Breast epithelium (tissue), 4 donors: Measurements from ENCODE around the gene CHERP. TPM values are rescaled to one million over a fixed set of nuclear protein-coding genes. Genes with fewer than 3 reads are reported as not detected.

ENCODE experiments used
- DNase-seq, 2 donors: peaks; one replicate each; pipeline ENCODE4 v3.0.0-alpha.2; 2019; ENCODE audit warnings: low spot score in 2 of 2
- H3K27ac ChIP-seq, 2 donors: fragments of 200-600 bp; sonication (generic) in 1 of 2; one replicate each; pipeline ENCODE4 v1.5.1; 2016 to 2019; ENCODE audit warnings: mild to moderate bottlenecking in 1 of 2
- H3K27me3 ChIP-seq, 2 donors: fragments of 200-600 bp; sonication (generic) in 1 of 2; one replicate each; pipeline versions ENCODE4 v1.5.1 to v1.6.0; 2017 to 2019; ENCODE audit warnings: control low read depth in 1 of 2, mild to moderate bottlenecking in 1 of 2
- H3K36me3 ChIP-seq: fragments of 200-600 bp; one replicate; pipeline ENCODE4 v1.5.1; 2019
- H3K4me1 ChIP-seq, 2 donors: fragments of 200-600 bp; sonication (generic); one replicate each; pipeline ENCODE4 v1.5.1; 2016 to 2019; ENCODE audit warnings: control low read depth in 1 of 2
- H3K4me3 ChIP-seq, 3 donors: fragments of 200-600 bp; sonication (generic); 1 replicate in 2 of 3; 2 replicates in 1 of 3; pipeline ENCODE4 v1.5.1; 2016 to 2019; ENCODE audit warnings: mild to moderate bottlenecking in 3 of 3, moderate library complexity in 2 of 3
- H3K9me3 ChIP-seq, 2 donors: fragments of 200-600 bp; sonication (generic) in 1 of 2; one replicate each; pipeline ENCODE4 v1.5.1; 2016 to 2019; ENCODE audit warnings: control low read depth in 1 of 2
- CTCF ChIP-seq, 3 donors: fragments of 450-650 bp; IDR thresholded peaks; one replicate each; pipeline ENCODE4 v1.5.1; 2016 to 2017; ENCODE audit warnings: antibody characterized with exemption in 3 of 3, mild to moderate bottlenecking in 3 of 3, moderate library complexity in 3 of 3
- POLR2A ChIP-seq: fragments of 450-650 bp; IDR thresholded peaks from one replicate; pipeline ENCODE4 v1.6.1; 2016; ENCODE audit warnings: antibody characterized with exemption, mild to moderate bottlenecking, moderate library complexity
- POLR2AphosphoS5 ChIP-seq, 3 donors: sonication (generic); formaldehyde crosslinking; IDR thresholded peaks; one replicate each; pipeline ENCODE4 v1.6.1; 2017; ENCODE audit warnings: antibody characterized with exemption in 3 of 3
- intact Hi-C: fragments of 100-400 bp; cut with DNase I; formaldehyde crosslinking; loops from one replicate; pipeline ENCODE4 v1.15.1; 2023; ENCODE audit warnings: low total_unique reads
- total RNA-seq, 3 donors: library from RNA; depleted of rRNA; stranded (reverse); fragments of >200 nt; gene quantifications; one replicate each; pipeline ENCODE4 v1.1.0, GENCODE V29; 2016

The CHERP gene
- total RNA-seq, 3 donors from 2014 or later, result 6.7 to 9.2 (median 8.0) TPM

GRCh38 chr19:16585808-16586476 is 43.7 kb upstream of the CHERP start:
- DNase-seq, result no peak
- intact Hi-C loops, result no loop called here
- Histone ChIP-seq H3K27ac (peak overlapping the region; percentile 40 to 65), H3K4me1 (peaks cover 29 to 51% of the 10 kb centered on the region in 2 donors), H3K4me3 (no peak overlapping the region), H3K27me3 (no peaks in the 10 kb centered on the region), H3K9me3 (no peaks in the 10 kb centered on the region), H3K36me3 (no peaks in the 10 kb centered on the region)
- no peak for TF ChIP-seq POLR2AphosphoS5 (IDR thresholded peaks at IDR 0.05)
- TF ChIP-seq POLR2A, result no peak
- TF ChIP-seq CTCF (IDR thresholded peaks at IDR 0.05), result no peak

GRCh38 chr19:16585094-16585801 is 43.0 kb upstream of the CHERP start:
- Histone ChIP-seq H3K4me1 (peaks cover 29 to 49% of the 10 kb centered on the region in 2 donors), H3K4me3 (peak overlapping the region in 1 of 3 donors; percentile 22), H3K36me3 (no peaks in the 10 kb centered on the region), H3K27me3 (no peaks in the 10 kb centered on the region), H3K9me3 (no peaks in the 10 kb centered on the region), H3K27ac (peak overlapping the region; percentile 65 to 75)
- no peak for TF ChIP-seq CTCF (IDR thresholded peaks at IDR 0.05)
- intact Hi-C loops, result no loop called here
- no peak for DNase-seq

GRCh38 chr19:16584248-16585093 is 42.2 kb upstream of the CHERP start:
- TF ChIP-seq POLR2A (no peak), POLR2AphosphoS5 (IDR thresholded peaks at IDR 0.05) (peak; percentile 18 to 40 (median 21))
- H3K9me3 ChIP-seq, result no peaks in the 10 kb centered on the region
- peaks cover 29 to 44% of the 10 kb centered on the region in 2 donors for H3K4me1 ChIP-seq
- no peaks in the 10 kb centered on the region for H3K27me3 ChIP-seq
- peak overlapping the region in 2 of 3 donors; percentile 22 to 29 for H3K4me3 ChIP-seq
- no peaks in the 10 kb centered on the region for H3K36me3 ChIP-seq
- peak in 1 of 2 donors; percentile 81 for DNase-seq
- intact Hi-C loops, result no loop called here
- H3K27ac ChIP-seq, result peak overlapping the region; percentile 65 to 75

- Histone ChIP-seq H3K36me3 (no peaks in the 10 kb centered on the region), H3K4me3 (no peak overlapping the region), H3K4me1 (peaks cover 25 to 29% of the 10 kb centered on the region in 2 donors), H3K27me3 (no peaks in the 10 kb centered on the region), H3K9me3 (no peaks in the 10 kb centered on the region), H3K27ac (peak overlapping the region; percentile 75 to 81)
- intact Hi-C loops, result no loop called here
- DNase-seq, result no peak
- TF ChIP-seq POLR2AphosphoS5 (IDR thresholded peaks at IDR 0.05), result no peak
- no peak for TF ChIP-seq POLR2A
- TF ChIP-seq CTCF (IDR thresholded peaks at IDR 0.05), result no peak
Observed at GRCh38 chr19:16582486-16583261, 40.4 kb upstream of the CHERP start.

- H3K9me3 ChIP-seq, result no peaks in the 10 kb centered on the region
- TF ChIP-seq POLR2AphosphoS5 (IDR thresholded peaks at IDR 0.05) (no peak), CTCF (IDR thresholded peaks at IDR 0.05) (no peak), POLR2A (no peak)
- H3K27me3 ChIP-seq, result no peaks in the 10 kb centered on the region
- peak overlapping the region in 1 of 3 donors; percentile 24 for H3K4me3 ChIP-seq
- intact Hi-C loops, result no loop called here
- H3K27ac ChIP-seq, result peak overlapping the region; percentile 75 to 81
- H3K36me3 ChIP-seq, result no peaks in the 10 kb centered on the region
- no peak for DNase-seq
- H3K4me1 ChIP-seq, result peaks cover 21% of the 10 kb centered on the region in 2 donors
Observed at GRCh38 chr19:16581971-16582343, 39.7 kb upstream of the CHERP start.
